HepG2 (cell line): ENCODE measurements around the gene DDR2. TPM values are rescaled to one million over a fixed set of nuclear protein-coding genes. Genes with fewer than 3 reads are reported as not detected.

ENCODE experiments used
- ATAC-seq: fragments of 200-7000 bp; cut with Tn5 transposase; 3 replicates; pipeline ENCODE4 v1.9.1; 2020; ENCODE audit warnings: mild to moderate bottlenecking, moderate library complexity
- BruUV-seq: library from RNA; stranded (reverse); fragments of 400-500 nt; replicated peaks from 2 replicates; lab custom pipeline; 2021; lab: Mats Ljungman, UMichigan
- CTCF ChIA-PET: fragments of 300-600 bp; formaldehyde crosslinking; extraction: SDS; loops from one replicate; lab custom pipeline; 2021; ENCODE audit warnings: low total read pairs, inconsistent platforms, low intra/inter-chr PET ratio; lab: Yijun Ruan, JAX
- POLR2A ChIA-PET: fragments of 350-600 bp; sonication (Branson Sonifier 250); formaldehyde crosslinking; loops from one replicate; lab custom pipeline; 2020; ENCODE audit warnings: antibody characterized with exemption, inconsistent platforms; lab: Yijun Ruan, JAX
- DNase-seq: peaks from one replicate; pipeline ENCODE4 v3.0.0-alpha.2; 2015; ENCODE audit warnings: low spot score
- FAIRE-seq: peaks from 3 replicates; lab custom pipeline; 2011; peaks lifted over from hg19 to GRCh38; lab: Jason Lieb, UNC
- H2AFZ ChIP-seq: one replicate; pipeline ENCODE4 v1.6.1; 2011; ENCODE audit warnings: low read length, inconsistent platforms
- H3K27ac ChIP-seq: fragments of 300-600 bp; 3 replicates; pipeline ENCODE4 v1.8.0; 2011; ENCODE audit warnings: mixed run types, mild to moderate bottlenecking, mixed read lengths, low read length, inconsistent platforms; ENCODE audit not compliant: insufficient read depth; ENCODE audit errors: extremely low read length
- H3K27me3 ChIP-seq, 2 experiments: fragments of 200-600 bp in 1 of 2; 2 replicates in 1 of 2; 3 replicates in 1 of 2; pipeline versions ENCODE4 v1.6.0 to v1.8.0; 2011; ENCODE audit warnings: low read length in 2 of 2, mild to moderate bottlenecking in 2 of 2, moderate library complexity in 2 of 2, inconsistent platforms in 1 of 2; ENCODE audit not compliant: insufficient read depth in 2 of 2, control insufficient read depth in 1 of 2
- H3K36me3 ChIP-seq, 2 experiments: fragments of 200-600 bp in 1 of 2; replicated peaks in 1 of 2; 2 replicates in 1 of 2; 3 replicates in 1 of 2; pipeline versions ENCODE4 v1.5.1 to v1.8.0; 2011; ENCODE audit warnings: low read length in 2 of 2, inconsistent platforms in 1 of 2; ENCODE audit not compliant: insufficient read depth in 2 of 2, control insufficient read depth in 1 of 2
- H3K4me1 ChIP-seq: 2 replicates; pipeline ENCODE4 v1.5.1; 2012; ENCODE audit warnings: low read length, inconsistent platforms; ENCODE audit not compliant: insufficient read depth
- H3K4me2 ChIP-seq: 2 replicates; pipeline ENCODE4 v1.6.0; 2011; ENCODE audit warnings: low read depth, low read length, inconsistent platforms
- H3K4me3 ChIP-seq, 3 experiments: fragments of 200-600 bp in 1 of 3; sonication (generic), shearing (Covaris generic) in 1 of 3; replicated peaks in 1 of 3; 2 replicates each; pipeline ENCODE4 v1.5.1; 2011 to 2016; ENCODE audit warnings: low read length in 3 of 3, inconsistent platforms in 2 of 3, low read depth in 2 of 3, mild to moderate bottlenecking in 2 of 3, control low read depth in 1 of 3, mixed read lengths in 1 of 3; ENCODE audit not compliant: insufficient read depth in 1 of 3
- H3K79me2 ChIP-seq: one replicate; pipeline ENCODE4 v1.6.1; 2011; ENCODE audit warnings: low read length, inconsistent platforms; ENCODE audit not compliant: insufficient read depth
- H3K9ac ChIP-seq: 2 replicates; pipeline ENCODE4 v1.6.0; 2011; ENCODE audit warnings: mild to moderate bottlenecking, low read depth, low read length, inconsistent platforms; ENCODE audit not compliant: insufficient read depth
- H3K9me3 ChIP-seq: 2 replicates; pipeline ENCODE4 v1.5.1; 2012; ENCODE audit warnings: mild to moderate bottlenecking, low read length
- H4K20me1 ChIP-seq: 2 replicates; pipeline ENCODE4 v1.6.0; 2011; ENCODE audit warnings: inconsistent platforms, mild to moderate bottlenecking, low read length, moderate library complexity; ENCODE audit not compliant: insufficient read depth
- BRD4 ChIP-seq: sonication (generic); formaldehyde crosslinking; IDR thresholded peaks from 2 replicates; pipeline ENCODE4 v1.4.0; 2020; ENCODE audit warnings: missing genetic modification reagents
- CENPX ChIP-seq: sonication (generic); formaldehyde crosslinking; IDR thresholded peaks from 2 replicates; pipeline ENCODE4 v1.9.0; 2021; ENCODE audit warnings: mild to moderate bottlenecking, missing genetic modification reagents, moderate library complexity
- KLF15 ChIP-seq: sonication (generic); formaldehyde crosslinking; IDR thresholded peaks from 2 replicates; pipeline ENCODE4 v1.8.1; 2023; ENCODE audit warnings: borderline replicate concordance, mild to moderate bottlenecking, inconsistent platforms, missing genetic modification reagents, mixed read lengths
- KMT2A ChIP-seq: sonication (generic); formaldehyde crosslinking; IDR thresholded peaks from 2 replicates; pipeline ENCODE4 v1.4.0; 2020; ENCODE audit warnings: missing genetic modification reagents
- MYNN ChIP-seq: sonication (generic); formaldehyde crosslinking; IDR thresholded peaks from 2 replicates; pipeline ENCODE4 v1.4.0; 2020; ENCODE audit warnings: mild to moderate bottlenecking, low read depth, missing genetic modification reagents
- PAF1 ChIP-seq: IDR thresholded peaks from 2 replicates; pipeline ENCODE4 v1.6.1; 2016; ENCODE audit warnings: missing genetic modification reagents, missing compliant biosample characterization
- SRSF9 ChIP-seq: fragments of 200-400 bp; formaldehyde crosslinking; IDR thresholded peaks from 2 replicates; pipeline ENCODE4 v1.6.1; 2018; ENCODE audit warnings: borderline replicate concordance, mild to moderate bottlenecking, low read depth, low read length; ENCODE audit not compliant: insufficient read depth, poor library complexity, severe bottlenecking
- WGBS: methylation state at CpG from one replicate; pipeline ENCODE4 v1.1.6; 2017; ENCODE audit warnings: low lambda C conversion rate; 5-methylcytosine and 5-hydroxymethylcytosine counted together
- in situ Hi-C: cut with HindIII; loops from 2 replicates; pipeline ENCODE4 v1.10.0; 2017; ENCODE audit warnings: low pct_unique_long_range_greater_than_20kb; ENCODE audit not compliant: extremely low pct_ligation_motif_present
- intact Hi-C: fragments of 100-400 bp; cut with micrococcal nuclease; formaldehyde crosslinking; loops from one replicate; pipeline ENCODE4 v1.10.0; 2022; ENCODE audit not compliant: unreplicated experiment
- polyA plus RNA-seq, 8 experiments: library from polyadenylated mRNA; depleted of rRNA in 3 of 8; stranded (reverse) in 7 of 8; unstranded in 1 of 8; fragments of >200 nt; fragmentation: Illumina TruSeq in 4 of 8; extraction: Trizol in 4 of 8; gene quantifications; 2 replicates each; pipeline versions ENCODE4 v1.2.1 to v1.2.3, GENCODE V29; 2011 to 2016; ENCODE audit warnings: low read depth in 4 of 8, missing spikeins in 1 of 8, mixed read lengths in 1 of 8; ENCODE audit not compliant: insufficient read depth in 1 of 8
- total RNA-seq, 5 experiments: library from RNA; depleted of rRNA; stranded (reverse); fragments of >200 nt; fragmentation: Illumina TruSeq; extraction: Trizol; gene quantifications; 2 replicates each; pipeline ENCODE4 v1.2.3, GENCODE V29; 2016; ENCODE audit warnings: low read depth in 1 of 5
- TF ChIP-seq, protein P1 (sequence below), 2 experiments: sonication (generic) in 1 of 2; formaldehyde crosslinking in 1 of 2; IDR thresholded peaks; 2 replicates each; pipeline versions ENCODE4 v1.6.1 to v1.9.0; 2014 to 2022; ENCODE audit warnings: antibody characterized with exemption in 1 of 2, borderline replicate concordance in 1 of 2, inconsistent platforms in 1 of 2, low read depth in 1 of 2, missing genetic modification reagents in 1 of 2

Gene DDR2
- total and polyA plus RNA-seq, 2 of the 13 experiments (the other 11 are each of a cell fraction or from before 2014, with no cell fraction given) = 0.36 to 0.38 TPM

DNA sequence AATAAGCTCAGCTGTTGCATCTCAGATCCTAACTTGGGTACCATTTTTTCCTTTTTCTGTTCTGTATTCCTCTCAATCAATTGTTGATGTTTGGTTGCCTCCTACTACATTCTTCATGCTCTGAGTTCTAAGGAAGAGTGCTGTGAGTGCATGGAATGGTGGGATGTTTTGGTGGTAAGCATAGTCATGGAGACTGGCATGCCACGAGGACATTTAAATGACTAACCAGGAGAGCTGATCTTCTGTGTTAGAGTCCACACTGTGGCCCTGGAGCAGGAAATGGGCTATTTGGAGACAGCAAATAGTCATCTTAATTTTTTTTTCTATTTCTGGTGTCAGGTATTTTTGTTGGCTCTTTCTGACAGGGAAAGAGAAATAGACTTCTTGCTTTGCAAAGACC is 88.7 kb downstream of the DDR2 start (continued):
- no peak for TF ChIP-seq SRSF9
- TF ChIP-seq MYNN (CRISPR knock-in tag) = no peak

DNA sequence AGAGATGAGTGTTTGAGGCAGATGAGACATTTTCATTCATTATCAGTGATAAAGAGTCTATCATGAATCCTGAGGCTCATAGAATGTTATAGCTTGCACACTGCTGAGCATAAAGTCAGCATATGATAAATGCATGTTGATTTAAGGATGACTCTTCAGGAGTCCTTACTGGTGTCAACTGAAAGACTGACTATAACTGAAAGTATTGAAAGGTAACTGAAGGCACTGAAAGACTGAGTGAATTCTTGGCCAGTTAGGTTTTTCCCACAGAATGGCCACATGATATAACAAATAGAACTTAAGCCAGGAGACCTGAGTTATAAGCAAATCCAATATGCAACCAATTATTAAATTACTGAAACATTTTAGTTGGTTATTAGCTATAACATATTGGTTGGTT is 89.2 kb downstream of the DDR2 start:
- H3K9me3 ChIP-seq = no peaks in the 10 kb centered on the region
- intact Hi-C loops = no loop called here
- no peaks in the 10 kb centered on the region for H4K20me1 ChIP-seq
- in situ Hi-C loops = no loop called here
- ChIA-PET CTCF (no interaction called here), POLR2A (no interaction called here)
- H3K4me3 ChIP-seq = no peak overlapping the region
- no peak overlapping the region for H3K9ac ChIP-seq
- TF ChIP-seq KLF15 (CRISPR knock-in tag) = no peak
- no peak for TF ChIP-seq BRD4
- no peak for TF ChIP-seq KMT2A (CRISPR knock-in tag)
- no peak overlapping the region for H3K4me2 ChIP-seq
- H3K79me2 ChIP-seq = no peaks in the 10 kb centered on the region
- no peaks in the 10 kb centered on the region for H3K4me1 ChIP-seq
- ATAC-seq = no peak
- no peak overlapping the region for H3K27ac ChIP-seq
- no peak overlapping the region for H2AFZ ChIP-seq
- no peaks in the 10 kb centered on the region for H3K36me3 ChIP-seq
- no peaks in the 10 kb centered on the region for H3K27me3 ChIP-seq
- no TSS peak for BruUV-seq
- FAIRE-seq = no peak
- no peak for DNase-seq

DNA sequence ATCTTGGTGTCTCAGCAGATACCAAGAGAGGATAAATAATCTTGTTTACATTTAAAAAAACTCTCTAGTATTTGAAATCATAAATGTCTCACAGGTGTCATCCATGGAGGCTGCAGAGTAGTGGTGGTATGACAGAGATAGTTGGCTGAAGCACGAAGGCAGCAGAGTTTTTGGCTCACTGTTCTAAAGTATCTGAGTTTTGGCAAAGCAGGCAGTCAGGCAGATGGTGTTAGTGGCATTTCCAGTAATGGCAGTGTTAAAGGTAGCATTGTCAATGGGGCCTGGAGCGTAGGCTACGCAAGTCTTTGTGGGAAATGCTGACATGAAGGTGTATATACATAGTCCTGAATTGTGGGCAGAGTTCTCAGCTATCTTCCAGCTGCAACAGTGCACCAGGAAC is 89.8 kb downstream of the DDR2 start:
- Histone ChIP-seq H2AFZ (no peak overlapping the region), H3K4me3 (no peak overlapping the region), H3K4me2 (no peak overlapping the region), H3K79me2 (no peaks in the 10 kb centered on the region), H3K9me3 (no peaks in the 10 kb centered on the region), H3K27ac (no peak overlapping the region), H3K36me3 (no peaks in the 10 kb centered on the region), H3K4me1 (no peaks in the 10 kb centered on the region), H4K20me1 (no peaks in the 10 kb centered on the region), H3K9ac (no peak overlapping the region), H3K27me3 (no peaks in the 10 kb centered on the region)
- in situ Hi-C loops = no loop called here
- ATAC-seq = no peak
- POLR2A ChIA-PET = no interaction called here
- CTCF ChIA-PET = no interaction called here
- WGBS = 92% methylated on average over 3 of the region's 3 CpGs
- no peak for TF ChIP-seq CENPX
- TF ChIP-seq, protein P1, sequence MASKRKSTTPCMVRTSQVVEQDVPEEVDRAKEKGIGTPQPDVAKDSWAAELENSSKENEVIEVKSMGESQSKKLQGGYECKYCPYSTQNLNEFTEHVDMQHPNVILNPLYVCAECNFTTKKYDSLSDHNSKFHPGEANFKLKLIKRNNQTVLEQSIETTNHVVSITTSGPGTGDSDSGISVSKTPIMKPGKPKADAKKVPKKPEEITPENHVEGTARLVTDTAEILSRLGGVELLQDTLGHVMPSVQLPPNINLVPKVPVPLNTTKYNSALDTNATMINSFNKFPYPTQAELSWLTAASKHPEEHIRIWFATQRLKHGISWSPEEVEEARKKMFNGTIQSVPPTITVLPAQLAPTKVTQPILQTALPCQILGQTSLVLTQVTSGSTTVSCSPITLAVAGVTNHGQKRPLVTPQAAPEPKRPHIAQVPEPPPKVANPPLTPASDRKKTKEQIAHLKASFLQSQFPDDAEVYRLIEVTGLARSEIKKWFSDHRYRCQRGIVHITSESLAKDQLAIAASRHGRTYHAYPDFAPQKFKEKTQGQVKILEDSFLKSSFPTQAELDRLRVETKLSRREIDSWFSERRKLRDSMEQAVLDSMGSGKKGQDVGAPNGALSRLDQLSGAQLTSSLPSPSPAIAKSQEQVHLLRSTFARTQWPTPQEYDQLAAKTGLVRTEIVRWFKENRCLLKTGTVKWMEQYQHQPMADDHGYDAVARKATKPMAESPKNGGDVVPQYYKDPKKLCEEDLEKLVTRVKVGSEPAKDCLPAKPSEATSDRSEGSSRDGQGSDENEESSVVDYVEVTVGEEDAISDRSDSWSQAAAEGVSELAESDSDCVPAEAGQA (IDR thresholded peaks at IDR 0.05; ENCODE audit: low read depth) = no peak
- TF ChIP-seq, protein P1 (CRISPR knock-in tag; IDR thresholded peaks at IDR 0.05; ENCODE audit: borderline replicate concordance) = no peak
- TF ChIP-seq PAF1 (CRISPR knock-in tag) = no peak
- no TSS peak for BruUV-seq
- FAIRE-seq = no peak
- intact Hi-C loops = no loop called here
- no peak for DNase-seq
